Endometrium (tissue), 2 donors: ENCODE measurements around the gene RFX3.

ENCODE experiments used
- FAIRE-seq: peaks from 2 replicates; lab custom pipeline; 2012; peaks lifted over from hg19 to GRCh38; lab: Jason Lieb, UNC
- donor health status: control.
- donor health status: control.

Gene RFX3

DNA sequence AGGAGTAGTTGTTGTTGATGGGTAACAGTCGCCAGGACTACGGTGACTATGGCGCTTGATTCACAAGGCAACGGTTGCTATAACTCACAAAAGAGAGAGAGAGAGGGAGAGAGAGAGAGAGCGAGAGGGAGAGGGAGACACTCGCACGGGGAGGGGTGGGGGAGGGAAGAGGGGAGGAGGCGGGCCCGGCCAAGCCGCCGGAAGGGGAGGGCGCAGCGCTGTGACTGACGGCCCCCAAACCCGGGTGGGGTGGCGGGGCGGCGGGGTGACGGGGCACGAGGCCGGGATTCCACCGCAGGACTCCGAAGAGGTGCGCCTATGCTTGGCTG, at the start of gene RFX3:
TSS of gene RFX3 (minus strand) at position 166 of the 329 bp plus-strand sequence. CDS start 130,413 bp downstream, outside the sequence.
- no peak for FAIRE-seq

DNA sequence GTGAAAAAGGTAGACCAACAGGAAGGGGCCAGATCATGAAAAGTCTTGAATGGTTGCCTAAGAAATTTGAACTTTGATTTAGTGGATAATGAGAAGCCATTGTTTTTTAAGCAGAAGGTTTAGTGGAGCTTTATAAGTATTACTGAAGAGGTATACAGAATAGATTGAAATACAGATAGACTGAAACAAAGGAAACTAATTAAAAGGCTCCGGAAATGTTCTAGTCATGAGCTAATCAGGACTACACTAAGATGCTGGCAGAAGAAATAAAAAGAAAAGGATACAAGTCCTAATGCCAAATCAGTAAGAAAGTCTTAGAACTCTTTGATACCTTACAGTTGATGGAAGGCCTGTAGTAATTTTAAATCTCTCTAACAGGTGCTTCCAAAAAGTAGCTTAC, 45.7 kb upstream of the RFX3 start:
- no peak for FAIRE-seq

DNA sequence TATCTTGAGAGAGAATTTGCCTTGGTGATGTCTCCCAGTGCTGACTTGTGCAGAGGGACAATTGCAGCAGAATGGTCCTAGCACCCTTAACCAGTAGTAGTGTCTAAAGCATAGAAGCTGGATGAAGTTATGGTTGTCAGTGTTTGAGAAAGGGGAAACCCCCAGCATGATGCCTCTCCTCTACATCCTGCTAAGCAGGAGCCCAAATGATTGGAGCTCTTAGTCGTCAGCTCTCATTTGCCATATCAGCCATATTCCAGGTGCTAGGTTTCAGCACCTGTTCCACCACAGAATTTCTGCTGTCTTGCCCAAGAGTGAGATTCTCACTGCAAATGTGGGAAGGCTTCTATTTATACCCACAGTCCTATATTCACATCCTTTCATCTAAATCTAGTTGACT, 43.7 kb upstream of the RFX3 start:
- no peak for FAIRE-seq

DNA sequence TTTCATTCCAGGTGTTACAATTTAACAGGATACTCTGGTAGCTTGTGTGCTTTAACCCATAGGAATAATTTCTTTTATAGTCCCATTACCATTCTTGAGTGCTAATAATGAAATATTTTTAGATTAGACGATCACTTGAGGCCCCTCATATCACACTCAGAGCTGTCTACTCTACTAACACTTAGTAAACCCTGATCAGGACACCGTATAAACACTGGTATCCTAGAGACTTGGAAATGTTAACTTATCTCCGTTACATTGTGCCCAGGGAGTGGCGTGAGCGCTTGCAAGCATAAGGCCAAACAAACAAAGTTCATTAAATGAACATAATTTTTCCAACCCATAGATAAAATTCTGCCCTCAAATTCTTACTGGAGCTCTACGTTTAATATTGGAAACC, 42.2 kb upstream of the RFX3 start:
- no peak for FAIRE-seq

DNA sequence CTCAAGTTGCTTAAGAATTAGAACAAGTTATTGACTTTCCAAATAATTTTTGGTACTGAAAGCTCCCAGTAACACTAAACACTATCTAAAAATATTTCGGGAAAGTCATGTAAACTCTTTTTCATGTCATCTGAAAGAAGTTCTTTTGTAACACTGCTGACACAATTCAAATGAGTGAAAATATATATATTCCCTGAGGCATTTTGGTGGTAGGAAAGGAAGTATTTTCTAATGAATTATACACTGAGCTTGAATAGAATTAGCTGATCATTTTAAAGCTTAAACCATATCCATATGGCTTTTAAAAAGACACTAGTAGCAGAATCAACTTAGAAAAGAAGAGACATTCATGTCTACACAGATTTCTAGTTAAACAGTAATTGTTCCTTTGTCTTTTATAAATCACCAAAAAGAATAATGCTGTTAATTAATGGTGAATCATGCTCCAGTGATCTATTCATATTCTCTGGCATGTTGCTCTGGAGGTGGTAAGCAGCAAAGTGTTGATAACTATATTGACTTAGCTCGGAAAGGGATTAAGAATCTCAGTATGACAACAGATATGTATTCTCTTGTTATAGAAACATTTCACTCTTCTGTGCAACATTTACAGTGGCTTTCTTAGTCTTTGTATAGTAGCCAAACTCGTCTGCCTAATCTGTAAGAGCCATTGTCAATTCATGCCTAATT, 27.4 kb upstream of the RFX3 start:
- FAIRE-seq: no peak

DNA sequence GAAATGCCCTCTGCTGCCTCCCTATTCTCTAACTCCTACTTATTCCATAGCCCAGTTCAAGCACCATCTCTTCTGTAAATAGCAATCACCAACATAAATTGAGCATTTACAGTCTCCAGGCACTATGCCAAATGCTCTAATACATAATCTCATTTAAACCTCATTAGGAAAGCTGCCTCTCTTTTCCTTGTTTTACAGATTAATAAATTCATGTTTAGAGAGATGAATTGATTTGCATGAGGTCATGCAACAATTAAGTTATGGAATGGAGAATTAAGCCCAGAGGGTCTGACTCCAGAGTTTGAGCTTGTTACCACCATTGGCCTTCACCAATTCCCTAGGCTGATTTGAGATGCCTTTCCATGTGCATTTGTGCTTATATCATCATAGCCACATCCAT, 23.4 kb upstream of the RFX3 start:
- FAIRE-seq: no peak

DNA sequence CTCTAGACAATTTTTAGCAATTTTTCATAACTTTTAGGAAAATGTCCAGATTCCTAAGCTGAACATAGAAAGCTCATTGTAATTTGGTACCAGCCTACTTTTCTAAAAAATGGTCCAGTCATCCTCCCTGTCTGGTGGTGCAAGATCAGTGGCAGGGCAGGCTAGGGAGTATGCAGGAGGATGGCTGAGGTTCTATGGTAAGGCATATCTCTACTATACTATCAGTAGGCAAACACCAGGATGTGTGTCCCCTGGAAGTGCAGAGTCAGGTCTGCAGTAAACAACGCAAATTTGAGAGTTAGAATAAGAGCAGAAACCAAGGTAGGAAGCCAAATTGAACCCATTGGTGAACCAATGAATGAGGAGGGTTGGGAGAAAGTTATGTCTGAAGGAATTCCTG, 22.8 kb upstream of the RFX3 start:
- FAIRE-seq: no peak

DNA sequence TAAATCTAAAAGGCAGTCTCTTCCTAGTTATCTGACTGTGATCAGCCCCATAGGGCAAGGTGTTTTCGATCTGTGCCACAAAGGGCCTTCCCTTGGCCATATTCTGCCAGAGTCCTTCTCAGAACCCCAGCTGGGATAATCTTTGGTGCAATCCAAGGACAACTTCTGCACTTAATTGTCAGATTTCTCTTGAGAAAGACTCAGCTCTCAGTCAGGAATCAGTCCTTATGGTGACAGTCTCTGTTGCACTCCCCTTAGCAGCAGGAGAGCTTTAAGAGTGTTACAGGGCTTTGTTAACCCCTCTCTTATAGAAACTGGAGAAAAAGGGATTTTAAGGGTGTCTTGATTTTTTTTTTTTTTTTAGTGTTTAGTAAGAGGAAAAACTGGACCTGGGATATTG, 15.4 kb upstream of the RFX3 start:
- no peak for FAIRE-seq

DNA sequence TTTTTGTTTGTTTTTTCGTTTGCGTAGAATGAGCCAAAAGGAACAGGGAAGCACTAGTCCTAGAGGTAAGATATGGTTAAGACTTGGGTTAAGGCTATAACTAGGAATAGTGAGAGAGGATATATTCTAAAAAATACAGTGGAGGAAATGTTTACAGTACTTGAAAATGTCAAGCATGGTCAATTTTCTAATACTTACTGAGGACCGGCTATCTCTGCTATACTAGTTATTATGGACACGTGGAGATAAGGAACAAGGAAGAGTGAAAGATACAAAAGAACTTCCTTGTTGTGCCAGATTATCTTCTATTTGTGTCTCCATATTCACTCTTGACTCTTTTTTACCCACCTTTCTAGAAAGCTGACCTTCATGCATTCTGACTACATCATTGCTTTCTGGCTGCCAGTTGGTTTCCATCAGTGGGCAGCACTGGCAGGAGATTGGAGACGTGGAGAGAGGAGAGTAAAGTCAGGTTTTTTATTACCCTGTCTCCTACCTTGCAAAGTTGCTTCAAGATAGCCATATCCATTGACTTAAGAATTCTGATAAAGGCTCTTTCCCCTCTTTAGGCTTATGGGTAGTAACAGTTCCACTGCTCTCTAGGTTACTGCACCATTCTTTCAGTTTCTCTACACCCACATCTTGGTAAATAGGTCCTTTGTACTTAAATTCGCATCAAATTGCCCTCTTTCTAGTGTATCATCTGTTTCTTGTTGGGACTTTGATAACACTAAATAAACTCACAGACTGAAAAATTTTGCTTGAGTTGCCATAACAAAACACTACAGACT, 9.0 kb upstream of the RFX3 start:
- FAIRE-seq: no peak

DNA sequence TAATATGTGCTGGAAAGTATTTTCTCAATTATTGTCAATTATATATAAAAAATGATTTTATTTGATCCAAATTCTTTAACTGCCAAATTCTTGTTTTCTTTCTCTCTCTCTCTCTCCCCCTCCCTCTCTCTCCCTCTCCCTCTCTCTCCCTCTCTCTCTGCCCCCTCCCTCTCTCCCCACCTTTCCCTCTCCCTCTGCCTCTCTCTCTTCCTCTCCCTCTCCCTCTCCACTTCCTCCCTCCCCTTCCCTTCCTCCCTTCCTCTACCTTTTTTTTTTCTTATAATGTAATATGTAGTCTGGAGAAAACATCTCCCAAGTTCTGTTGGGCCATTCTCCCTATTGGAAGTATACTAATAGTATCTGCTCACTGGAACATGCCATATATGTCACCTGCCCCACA, 6.4 kb upstream of the RFX3 start:
- no peak for FAIRE-seq

DNA sequence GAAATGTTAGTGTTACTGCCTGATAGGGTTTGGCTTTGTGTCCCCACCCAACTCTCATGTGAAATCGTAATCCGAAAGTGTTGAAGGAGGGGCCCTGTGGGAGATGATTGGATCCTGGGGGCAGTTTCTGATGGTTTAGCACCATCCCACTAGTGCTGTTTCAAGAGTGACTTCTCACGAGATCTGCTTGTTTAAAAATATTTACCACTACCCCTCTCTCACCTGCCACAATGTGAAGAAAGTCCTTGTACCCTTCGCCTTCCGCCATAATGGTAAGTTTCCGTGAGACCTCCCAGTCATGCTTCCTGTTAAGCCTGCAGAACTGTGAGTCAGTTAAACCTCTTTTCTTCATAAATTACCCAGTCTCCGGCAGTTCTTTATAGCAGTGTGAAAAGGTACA, 2.6 kb upstream of the RFX3 start:
- FAIRE-seq: no peak

DNA sequence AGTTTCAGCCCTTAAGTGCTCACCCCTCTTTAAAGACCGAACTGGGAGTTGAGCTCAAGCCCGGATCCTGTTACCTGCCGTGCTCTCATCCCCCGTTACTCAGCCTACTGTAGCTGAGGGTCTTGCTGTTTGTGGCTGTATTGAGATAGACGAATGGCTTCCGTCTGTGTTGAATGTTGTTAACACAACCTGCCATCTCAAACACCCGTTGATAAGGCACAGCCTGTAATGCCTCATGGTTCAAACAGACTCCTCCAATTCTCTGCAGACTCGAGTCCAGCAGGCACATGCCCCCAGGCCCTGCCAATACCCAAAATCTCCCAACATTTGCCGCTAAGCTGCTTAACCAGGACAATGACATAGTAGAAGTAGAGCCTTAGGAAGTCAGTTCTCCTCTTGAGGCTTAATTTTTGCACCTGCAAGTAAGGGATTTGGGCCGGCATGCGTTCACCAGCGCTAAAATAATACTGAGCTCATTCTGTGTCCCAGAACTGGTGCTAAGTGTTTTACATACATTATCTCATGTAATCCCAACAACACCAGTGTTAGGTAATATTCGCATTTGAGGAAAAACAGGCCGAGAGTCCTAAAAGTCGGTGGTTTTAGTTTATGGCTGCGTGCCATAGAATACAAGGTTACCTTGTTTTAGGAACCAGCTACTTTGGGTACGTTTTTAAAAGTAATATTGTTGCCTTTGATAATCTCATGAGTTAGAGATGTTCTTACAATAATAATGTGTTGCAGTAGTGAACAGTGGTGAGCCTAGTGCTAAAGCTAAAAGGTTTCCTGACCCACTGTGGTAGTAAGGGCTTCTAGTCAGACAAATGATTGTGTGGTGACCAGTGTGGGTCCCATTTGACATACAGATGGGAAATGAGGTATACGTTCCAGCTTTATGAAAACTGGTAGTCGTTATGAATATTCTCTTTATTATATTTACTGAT, 1.5 kb upstream of the RFX3 start:
- FAIRE-seq: no peak

DNA sequence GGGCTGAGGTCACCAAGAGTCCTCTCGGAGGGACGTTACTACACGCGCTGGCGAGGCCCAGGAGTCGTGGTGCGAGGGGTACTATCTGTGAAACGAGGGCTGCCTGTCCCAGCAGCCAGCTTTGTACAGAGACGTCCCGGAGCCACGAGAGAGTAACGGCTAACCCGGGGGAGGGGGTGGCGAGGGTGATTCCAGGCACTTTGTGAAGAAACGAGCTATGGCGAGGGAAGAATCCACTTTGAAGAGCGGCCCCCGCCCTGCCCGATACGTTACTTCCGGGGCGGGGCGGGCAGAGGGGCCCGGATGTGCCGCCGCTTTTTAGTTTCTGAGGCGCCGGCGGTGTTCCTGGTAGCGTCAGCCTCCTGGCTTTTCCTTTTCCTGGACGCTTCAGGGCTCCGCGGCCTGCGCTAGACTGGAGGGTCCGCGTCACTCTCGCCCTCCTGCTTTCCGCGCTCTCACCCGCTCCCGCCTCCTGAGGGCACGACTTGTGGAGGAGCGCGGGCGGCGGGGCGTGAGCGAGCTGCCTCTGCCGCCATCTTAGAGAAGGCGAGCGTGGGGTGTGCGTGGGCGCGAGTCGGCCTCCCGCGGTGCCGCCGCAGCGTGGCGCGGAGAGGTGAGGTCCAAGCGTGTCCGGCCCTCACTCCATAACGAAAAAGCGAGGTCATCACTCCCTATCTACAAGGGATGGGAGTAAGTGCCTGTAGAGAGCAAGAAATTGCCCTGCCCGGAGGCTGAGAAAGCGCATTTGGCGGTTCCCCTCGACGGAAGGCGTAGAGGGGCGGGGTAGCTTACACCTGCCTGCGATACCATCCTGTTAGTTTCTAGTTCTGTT, 580 bp upstream of the RFX3 start:
- FAIRE-seq: no peak

DNA sequence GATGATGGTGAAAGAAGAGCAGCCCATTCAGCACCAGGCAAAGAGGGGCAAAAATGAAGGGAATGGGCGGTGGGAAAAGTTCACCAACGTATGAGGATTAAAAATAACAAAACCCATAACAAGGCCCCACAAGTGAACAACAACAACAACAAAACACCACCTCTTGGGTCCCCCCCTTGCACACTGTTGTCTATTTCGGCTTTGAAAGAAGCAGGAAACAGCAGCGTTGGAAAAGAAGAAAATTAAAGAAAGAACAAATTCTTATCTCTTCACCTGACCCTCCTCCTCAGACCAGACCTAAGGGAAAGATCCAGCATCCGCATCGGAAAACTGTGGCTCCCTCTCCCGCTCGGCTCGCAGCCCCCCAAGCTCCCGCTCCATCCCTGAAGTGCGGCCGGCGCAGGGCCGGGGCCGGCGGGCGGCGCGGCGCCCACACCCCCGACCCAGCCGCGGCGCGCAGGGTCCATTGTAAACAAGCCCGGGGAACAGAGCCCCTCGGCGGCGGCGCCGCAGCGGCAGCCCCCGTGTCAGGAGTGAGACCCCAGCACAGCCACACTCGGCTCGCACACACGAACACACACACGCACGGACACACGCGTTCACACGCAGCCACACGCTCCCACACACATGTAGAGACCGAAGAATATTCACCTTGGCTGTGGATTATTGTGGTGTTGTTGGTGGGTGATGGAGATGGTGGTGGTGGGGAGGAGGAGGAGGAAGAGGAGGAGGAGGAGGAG, 535 bp downstream of the RFX3 start:
- FAIRE-seq: no peak

DNA sequence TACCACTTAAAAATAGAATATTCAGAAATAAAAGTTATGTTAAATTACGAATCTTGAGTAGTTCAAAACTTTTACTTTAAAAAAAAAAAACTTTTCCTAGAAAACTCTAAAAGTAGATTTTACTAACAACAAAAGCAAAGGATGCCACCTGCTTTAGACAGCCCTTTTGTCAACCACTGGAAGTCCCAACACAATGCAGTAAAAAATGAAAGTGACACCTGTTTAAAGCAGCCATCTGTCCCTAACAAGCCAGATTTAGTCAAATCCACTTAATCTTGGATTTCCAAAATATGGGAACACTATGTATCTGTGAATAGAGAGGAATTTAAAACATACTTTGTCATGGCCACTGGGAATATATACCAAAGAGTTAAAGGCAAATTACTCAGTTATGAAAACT, 3.8 kb downstream of the RFX3 start:
- no peak for FAIRE-seq

DNA sequence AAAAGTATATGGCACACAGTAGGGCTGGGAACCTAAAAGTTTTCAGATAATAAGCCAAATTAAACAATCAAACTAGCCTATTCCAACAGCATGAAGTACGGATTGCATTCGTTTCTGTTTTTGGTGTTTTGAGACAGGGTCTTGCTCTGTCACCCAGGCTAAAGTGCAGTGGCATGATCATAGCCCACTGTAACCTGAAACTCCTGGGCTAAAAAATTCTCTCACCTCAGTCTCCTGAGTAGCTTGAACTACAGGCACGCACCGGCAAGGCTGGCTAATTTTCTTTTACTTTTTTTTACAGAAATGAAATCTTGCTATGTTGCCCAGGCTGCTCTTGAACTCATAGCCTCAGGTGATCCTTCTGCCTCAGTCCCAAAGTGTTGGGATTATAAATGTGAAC, 5.2 kb downstream of the RFX3 start:
- no peak for FAIRE-seq

DNA sequence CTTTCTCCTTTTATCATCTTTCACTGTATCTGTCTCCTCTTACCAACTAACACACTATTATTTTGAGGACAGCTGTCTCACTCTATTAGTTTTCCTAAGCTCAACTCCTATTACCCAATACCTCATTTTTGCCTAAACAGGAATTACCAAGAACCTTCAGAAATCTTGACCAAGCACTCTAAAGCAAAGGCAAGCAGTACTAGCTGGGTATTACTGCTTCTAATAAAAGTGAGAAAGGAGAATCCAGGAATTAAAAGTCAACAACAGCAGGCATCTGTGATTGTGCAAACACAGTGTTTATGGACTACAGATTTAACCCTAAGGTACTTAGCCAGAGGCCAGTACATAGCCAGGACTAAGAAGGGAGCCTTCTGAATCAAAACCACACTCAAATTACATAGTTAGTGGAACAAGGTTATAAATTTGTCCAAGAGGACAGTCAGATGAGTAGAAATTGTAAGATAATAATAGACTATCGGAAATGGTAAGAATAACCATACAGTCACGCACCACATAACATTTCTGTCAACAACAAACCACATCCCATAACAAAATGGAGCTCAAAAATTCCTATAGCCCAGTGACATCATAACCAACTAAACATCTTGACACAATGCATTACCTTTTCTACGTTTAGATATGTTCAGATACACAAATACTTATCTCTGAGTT, 8.3 kb downstream of the RFX3 start:
- no peak for FAIRE-seq

DNA sequence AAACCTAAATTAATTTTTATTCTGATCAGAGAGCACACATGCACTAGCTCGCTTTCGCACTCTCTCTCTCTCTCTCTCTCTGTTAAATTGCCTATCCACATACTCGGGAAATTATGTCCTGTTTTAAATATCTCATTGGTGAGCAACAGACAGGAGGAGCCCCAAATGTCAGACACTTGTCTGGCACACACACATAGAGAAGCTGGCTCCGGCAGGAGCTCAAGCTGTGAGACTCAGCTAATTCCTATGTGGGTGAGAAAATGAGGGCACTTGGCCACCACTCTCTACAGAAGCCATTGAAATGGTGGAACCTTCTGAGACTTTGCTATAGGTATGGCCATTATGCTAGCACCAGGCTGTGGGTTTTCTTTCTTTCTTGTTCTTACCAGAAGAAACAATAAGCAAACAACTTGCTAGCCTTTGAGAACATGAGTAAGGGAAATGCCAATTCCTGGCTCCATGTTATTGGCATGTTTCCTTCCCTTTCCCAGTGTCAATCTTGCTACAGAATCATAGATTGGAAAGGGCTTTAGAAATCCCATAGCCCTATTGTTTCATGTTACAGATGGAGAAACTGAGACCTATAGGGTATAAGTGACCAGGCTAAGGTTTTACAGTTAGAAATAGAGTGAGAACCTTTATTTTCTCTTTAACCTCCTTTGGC, 9.0 kb downstream of the RFX3 start:
- no peak for FAIRE-seq

DNA sequence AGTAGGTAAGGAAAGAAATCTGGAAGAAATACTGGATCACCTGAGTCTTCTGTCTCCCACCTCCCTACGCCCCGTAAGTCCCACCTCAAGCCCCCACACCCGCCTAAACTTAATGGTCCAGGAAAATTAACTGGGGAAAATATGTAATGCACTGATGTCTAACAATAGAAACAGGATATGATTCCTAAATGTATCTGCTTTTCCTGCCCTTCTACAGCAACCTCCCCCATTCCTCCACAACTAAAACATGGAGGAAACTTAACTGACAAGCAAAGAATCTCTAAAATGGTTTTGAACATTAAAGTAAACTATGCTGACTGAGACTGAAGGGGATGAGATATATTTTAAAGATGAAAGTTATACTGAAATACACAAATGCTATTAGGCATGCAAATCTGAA, 10.4 kb downstream of the RFX3 start:
- no peak for FAIRE-seq

DNA sequence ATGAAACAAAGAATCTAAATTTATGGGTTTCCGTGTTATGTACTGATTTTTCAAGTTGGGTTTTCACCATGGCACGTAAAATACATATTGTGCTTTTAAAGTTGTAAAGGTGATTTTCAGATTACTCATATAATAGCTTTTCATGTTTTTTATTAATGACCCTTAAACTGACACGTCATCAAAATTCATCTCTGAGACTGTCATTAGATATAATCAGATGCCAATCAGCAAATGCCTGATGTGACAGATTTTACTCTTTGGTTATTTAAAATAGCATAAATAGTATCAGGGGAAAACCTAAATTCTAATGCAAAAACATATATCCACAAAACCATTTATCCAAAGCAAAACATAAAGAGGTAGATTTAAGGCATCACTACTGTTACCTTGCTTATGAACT, 11.0 kb downstream of the RFX3 start:
- no peak for FAIRE-seq
